ENCODE data around the gene SULT2B1.

The SULT2B1 gene

DNA sequence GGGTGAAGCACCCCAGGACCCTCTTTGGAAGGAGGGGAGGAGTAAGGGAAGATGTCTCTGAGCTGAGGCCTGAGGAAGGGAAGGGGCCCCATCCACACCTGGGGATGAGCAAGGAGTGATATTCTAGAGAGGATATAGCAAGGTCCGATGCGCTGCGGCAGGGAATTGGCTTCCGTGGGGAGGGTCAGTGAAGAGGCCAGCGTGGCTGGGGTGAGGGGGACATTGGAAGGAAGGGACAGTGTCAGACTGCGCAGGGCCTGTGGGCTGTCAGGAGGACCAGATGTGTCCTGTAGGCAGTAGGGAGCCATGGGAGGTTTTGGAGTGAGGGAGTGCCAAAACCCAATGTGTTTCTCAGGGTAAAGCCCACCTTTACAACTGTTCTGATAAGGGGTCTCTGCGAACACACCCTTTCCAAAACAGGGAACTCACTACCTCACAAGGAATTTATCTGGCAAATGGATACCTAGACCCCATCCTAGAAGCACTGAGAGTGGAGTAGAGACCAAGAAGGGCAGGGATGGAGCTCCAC lies 44.0 kb upstream of the SULT2B1 start:
- H3K27me3 ChIP-seq (replicated peaks; ENCODE audit: insufficient read depth, low read length), result peaks cover 60% of the 10 kb centered on the region
- H4K20me1 ChIP-seq (ENCODE audit: insufficient read depth, low read length), result no peaks in the 10 kb centered on the region
- no peaks in the 10 kb centered on the region for H3K9me3 ChIP-seq (replicated peaks; ENCODE audit: insufficient read depth, low read length)
- no peaks in the 10 kb centered on the region for H3K4me1 ChIP-seq (ENCODE audit: low read length)
- no peaks in the 10 kb centered on the region for H3K36me3 ChIP-seq (replicated peaks; ENCODE audit: insufficient read depth, low read length)
- H3K79me2 ChIP-seq (ENCODE audit: low read length), result no peaks in the 10 kb centered on the region
- H2AFZ ChIP-seq (ENCODE audit: low read length), result no peak overlapping the region
- H3K9me2 ChIP-seq (replicated peaks; ENCODE audit: insufficient read depth, low read length), result no peaks in the 10 kb centered on the region
- no peak overlapping the region for H3K27ac ChIP-seq (ENCODE audit: low read length)
- no peak overlapping the region for H3K4me3 ChIP-seq (ENCODE audit: low read length)
- no peak for DNase-seq
- no peak for TF ChIP-seq EZH2phosphoT487 (IDR thresholded peaks at IDR 0.05; ENCODE audit: low read length)
- no peak for TF ChIP-seq EZH2 (optimal IDR thresholded peaks at IDR 0.05; ENCODE audit: low read depth, low read length)
- TF ChIP-seq, protein P1, sequence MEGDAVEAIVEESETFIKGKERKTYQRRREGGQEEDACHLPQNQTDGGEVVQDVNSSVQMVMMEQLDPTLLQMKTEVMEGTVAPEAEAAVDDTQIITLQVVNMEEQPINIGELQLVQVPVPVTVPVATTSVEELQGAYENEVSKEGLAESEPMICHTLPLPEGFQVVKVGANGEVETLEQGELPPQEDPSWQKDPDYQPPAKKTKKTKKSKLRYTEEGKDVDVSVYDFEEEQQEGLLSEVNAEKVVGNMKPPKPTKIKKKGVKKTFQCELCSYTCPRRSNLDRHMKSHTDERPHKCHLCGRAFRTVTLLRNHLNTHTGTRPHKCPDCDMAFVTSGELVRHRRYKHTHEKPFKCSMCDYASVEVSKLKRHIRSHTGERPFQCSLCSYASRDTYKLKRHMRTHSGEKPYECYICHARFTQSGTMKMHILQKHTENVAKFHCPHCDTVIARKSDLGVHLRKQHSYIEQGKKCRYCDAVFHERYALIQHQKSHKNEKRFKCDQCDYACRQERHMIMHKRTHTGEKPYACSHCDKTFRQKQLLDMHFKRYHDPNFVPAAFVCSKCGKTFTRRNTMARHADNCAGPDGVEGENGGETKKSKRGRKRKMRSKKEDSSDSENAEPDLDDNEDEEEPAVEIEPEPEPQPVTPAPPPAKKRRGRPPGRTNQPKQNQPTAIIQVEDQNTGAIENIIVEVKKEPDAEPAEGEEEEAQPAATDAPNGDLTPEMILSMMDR (IDR thresholded peaks at IDR 0.05; ENCODE audit: low read length), result no peak
- no peak overlapping the region for H3K4me2 ChIP-seq (ENCODE audit: low read depth, low read length)
- H3K9ac ChIP-seq (ENCODE audit: low read length), result no peak overlapping the region
- H3F3A ChIP-seq (ENCODE audit: insufficient read depth, low read length), result no peaks in the 10 kb centered on the region

- Histone ChIP-seq H3K79me2 (ENCODE audit: low read length) (no peaks in the 10 kb centered on the region), H3K4me2 (ENCODE audit: low read depth, low read length) (no peak overlapping the region), H3K27ac (ENCODE audit: low read length) (no peak overlapping the region), H3K4me1 (ENCODE audit: low read length) (no peaks in the 10 kb centered on the region), H3K9ac (ENCODE audit: low read length) (no peak overlapping the region), H3K27me3 (replicated peaks; ENCODE audit: insufficient read depth, low read length) (peaks cover 65% of the 10 kb centered on the region), H3K36me3 (replicated peaks; ENCODE audit: insufficient read depth, low read length) (no peaks in the 10 kb centered on the region), H3K4me3 (ENCODE audit: low read length) (no peak overlapping the region), H3K9me2 (replicated peaks; ENCODE audit: insufficient read depth, low read length) (no peaks in the 10 kb centered on the region), H2AFZ (ENCODE audit: low read length) (no peak overlapping the region), H3K9me3 (replicated peaks; ENCODE audit: insufficient read depth, low read length) (no peaks in the 10 kb centered on the region), H4K20me1 (ENCODE audit: insufficient read depth, low read length) (no peaks in the 10 kb centered on the region), H3F3A (ENCODE audit: insufficient read depth, low read length) (no peaks in the 10 kb centered on the region)
- no peak for DNase-seq
- TF ChIP-seq EZH2phosphoT487 (IDR thresholded peaks at IDR 0.05; ENCODE audit: low read length) (no peak), EZH2 (optimal IDR thresholded peaks at IDR 0.05; ENCODE audit: low read depth, low read length) (no peak)
- TF ChIP-seq, protein P1 (IDR thresholded peaks at IDR 0.05; ENCODE audit: low read length), result no peak
Measured at GRCh38 chr19:48508729-48509411, 43.1 kb upstream of the SULT2B1 start.

DNA sequence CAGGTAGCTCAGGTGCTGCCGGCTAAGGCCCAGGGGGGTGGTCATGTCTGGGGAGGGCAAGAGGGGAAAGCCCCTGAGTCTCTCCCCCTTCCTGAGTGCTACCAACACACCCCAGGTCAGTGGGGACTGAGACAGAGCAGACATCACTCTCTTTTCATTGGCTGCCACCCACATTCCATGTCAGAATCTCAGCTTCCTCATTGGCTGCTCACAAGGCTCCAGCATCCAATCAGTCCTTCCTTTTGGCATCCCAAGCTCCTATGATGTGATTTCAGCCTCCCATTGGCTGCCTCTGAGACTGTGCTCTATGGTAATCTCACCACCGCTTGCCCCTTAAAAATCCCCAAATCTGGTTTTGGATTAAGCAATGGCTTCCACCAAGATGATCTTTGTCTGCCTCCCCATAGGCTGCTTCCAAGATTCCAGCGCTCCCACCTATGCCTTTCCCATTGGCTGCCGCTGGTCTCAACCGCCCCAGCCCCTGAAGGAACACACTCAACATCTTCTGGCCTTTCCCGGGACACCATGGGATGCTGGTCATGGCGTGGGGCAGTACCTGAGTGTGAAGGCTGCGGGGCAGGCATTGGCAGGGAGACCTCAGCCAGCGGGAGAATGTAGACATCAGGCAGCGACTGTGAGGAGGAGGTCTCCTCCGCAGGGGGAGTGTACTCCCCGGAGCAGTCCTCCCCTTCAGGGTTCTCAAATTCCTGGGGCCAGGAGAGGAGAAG lies 42.3 kb upstream of the SULT2B1 start:
- TF ChIP-seq, protein P1 (IDR thresholded peaks at IDR 0.05; ENCODE audit: low read length), result no peak
- no peak for TF ChIP-seq EZH2phosphoT487 (IDR thresholded peaks at IDR 0.05; ENCODE audit: low read length)
- no peak for TF ChIP-seq EZH2 (optimal IDR thresholded peaks at IDR 0.05; ENCODE audit: low read depth, low read length)
- Histone ChIP-seq H3K27ac (ENCODE audit: low read length) (no peak overlapping the region), H3F3A (ENCODE audit: insufficient read depth, low read length) (no peaks in the 10 kb centered on the region), H3K27me3 (replicated peaks; ENCODE audit: insufficient read depth, low read length) (peaks cover 65% of the 10 kb centered on the region), H3K36me3 (replicated peaks; ENCODE audit: insufficient read depth, low read length) (no peaks in the 10 kb centered on the region), H2AFZ (ENCODE audit: low read length) (no peak overlapping the region), H3K9me2 (replicated peaks; ENCODE audit: insufficient read depth, low read length) (no peaks in the 10 kb centered on the region), H3K9ac (ENCODE audit: low read length) (no peak overlapping the region), H3K4me1 (ENCODE audit: low read length) (no peaks in the 10 kb centered on the region), H3K9me3 (replicated peaks; ENCODE audit: insufficient read depth, low read length) (no peaks in the 10 kb centered on the region), H4K20me1 (ENCODE audit: insufficient read depth, low read length) (no peaks in the 10 kb centered on the region), H3K4me3 (ENCODE audit: low read length) (no peak overlapping the region), H3K4me2 (ENCODE audit: low read depth, low read length) (no peak overlapping the region), H3K79me2 (ENCODE audit: low read length) (no peaks in the 10 kb centered on the region)
- no peak for DNase-seq
